Transverse colon (tissue), 3 donors: Measurements from ENCODE around the gene CFAP299.

ENCODE experiments used
- POLR2A ChIP-seq: fragments of 450-650 bp; IDR thresholded peaks from one replicate; pipeline ENCODE4 v1.6.1; 2016; ENCODE audit warnings: antibody characterized with exemption, mild to moderate bottlenecking, moderate library complexity
- POLR2AphosphoS5 ChIP-seq, 3 donors: sonication (generic); formaldehyde crosslinking; IDR thresholded peaks; one replicate each; pipeline ENCODE4 v1.6.1; 2016; ENCODE audit warnings: antibody characterized with exemption in 3 of 3

DNA sequence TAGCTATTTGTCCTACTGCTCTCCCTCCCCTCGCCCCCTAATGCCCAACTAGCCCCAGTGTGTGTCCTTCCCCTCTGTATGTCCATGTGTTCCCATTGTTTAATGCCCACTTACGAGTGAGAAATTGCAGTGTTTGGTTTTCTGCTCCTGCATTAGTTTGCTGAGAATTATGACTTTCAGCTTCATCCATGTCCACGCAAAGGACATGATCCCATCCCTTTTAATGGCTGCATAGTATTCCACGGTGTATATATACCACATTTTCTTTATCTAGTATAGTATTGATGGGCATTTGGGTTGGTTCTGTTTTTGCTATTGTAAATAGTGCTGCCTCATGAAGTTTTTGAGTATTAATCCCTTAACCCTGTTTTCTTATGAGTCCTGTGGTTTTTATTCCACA lies 33.6 kb upstream of the CFAP299 start:
- TF ChIP-seq POLR2AphosphoS5 (IDR thresholded peaks at IDR 0.05): no peak
- TF ChIP-seq POLR2A: no peak
